GM19467 (cell line): Measurements from ENCODE around the gene PCDHGB5.
"Not testable (repeated sequence)": the region's sequence is repeated elsewhere in the genome, so short reads cannot be mapped to it uniquely, and the experiment has no call there.

ENCODE experiments used
- ATAC-seq: cut with Tn5 transposase; IDR thresholded peaks from one replicate; pipeline ENCODE4 v1.9.1; 2021; ENCODE audit warnings: mild to moderate bottlenecking, moderate library complexity; ENCODE audit not compliant: unreplicated experiment

Gene PCDHGB5

GRCh38 chr5:141375444-141376155, 22.1 kb upstream of the PCDHGB5 start:
- ATAC-seq, result not testable (repeated sequence)

- no peak for ATAC-seq
Measured at GRCh38 chr5:141382469-141383294, 15.1 kb upstream of the PCDHGB5 start, which contains the start of gene PCDHGA7. Gene PCDHGA7 (plus strand): TSS chr5:141382742. CDS start chr5:141382900, 158 bp downstream.

GRCh38 chr5:141383345-141383744, 14.4 kb upstream of the PCDHGB5 start:
- no peak for ATAC-seq

GRCh38 chr5:141384471-141385267, 13.1 kb upstream of the PCDHGB5 start:
- ATAC-seq, result no peak

- not testable (repeated sequence) for ATAC-seq
Measured at GRCh38 chr5:141387557-141388311, 10.0 kb upstream of the PCDHGB5 start, which contains the start of gene PCDHGB4. Gene PCDHGB4 (plus strand): TSS chr5:141387698. CDS start chr5:141387885, 187 bp downstream.

- no peak for ATAC-seq
Measured at GRCh38 chr5:141388661-141389060, 9.1 kb upstream of the PCDHGB5 start.

GRCh38 chr5:141389153-141390042, 8.3 kb upstream of the PCDHGB5 start:
- ATAC-seq, result no peak

- ATAC-seq, result no peak
Measured at GRCh38 chr5:141392429-141393198, 5.1 kb upstream of the PCDHGB5 start, which contains the start of gene PCDHGA8. Gene PCDHGA8 (plus strand): TSS chr5:141392633. CDS start chr5:141392814, 181 bp downstream.

GRCh38 chr5:141393267-141393666, 4.5 kb upstream of the PCDHGB5 start:
- ATAC-seq, result no peak

- not testable (repeated sequence) for ATAC-seq
Measured at GRCh38 chr5:141394401-141395187, 3.2 kb upstream of the PCDHGB5 start.

- no peak for ATAC-seq
Measured at GRCh38 chr5:141398608-141399007, 861 bp downstream of the PCDHGB5 start.

- ATAC-seq, result no peak
Measured at GRCh38 chr5:141399555-141400258, 2.0 kb downstream of the PCDHGB5 start.

- ATAC-seq, result no peak
Measured at GRCh38 chr5:141402553-141403243, 5.0 kb downstream of the PCDHGB5 start, which contains the start of gene PCDHGA9. Gene PCDHGA9 (plus strand): TSS chr5:141402778. CDS start chr5:141402953, 175 bp downstream.

GRCh38 chr5:141403387-141403786, 5.6 kb downstream of the PCDHGB5 start:
- no peak for ATAC-seq

GRCh38 chr5:141407790-141408505, 10.2 kb downstream of the PCDHGB5 start, which contains the start of gene PCDHGB6:
Gene PCDHGB6 (plus strand): TSS chr5:141408021. CDS start chr5:141408203, 182 bp downstream.
- not testable (repeated sequence) for ATAC-seq
